Liver (tissue), 9 donors: ENCODE results near the gene VPS13C. TPM values are rescaled to one million over a fixed set of nuclear protein-coding genes. Genes with fewer than 3 reads are reported as not detected.

Experiments
- DNase-seq: peaks from one replicate; pipeline ENCODE4 v3.0.0-alpha.2; 2017; ENCODE audit warnings: low spot score
- H3K27ac ChIP-seq, 2 donors: one replicate each; pipeline ENCODE4 v1.7.0; 2013; ENCODE audit warnings: inconsistent platforms in 2 of 2, low read length in 2 of 2, control low read depth in 1 of 2, low read depth in 1 of 2, mild to moderate bottlenecking in 1 of 2
- H3K27me3 ChIP-seq, 4 donors: one replicate each; pipeline versions ENCODE4 v1.6.1 to v1.7.0; 2013; ENCODE audit warnings: low read length in 3 of 4, inconsistent platforms in 1 of 4, mild to moderate bottlenecking in 1 of 4, moderate library complexity in 1 of 4; ENCODE audit not compliant: control insufficient read depth in 4 of 4, insufficient read depth in 4 of 4
- H3K36me3 ChIP-seq, 4 donors: one replicate each; pipeline versions ENCODE4 v1.6.1 to v1.7.0; 2013; ENCODE audit warnings: low read length in 3 of 4, mild to moderate bottlenecking in 3 of 4, low read depth in 1 of 4, moderate library complexity in 1 of 4; ENCODE audit not compliant: control insufficient read depth in 4 of 4, insufficient read depth in 3 of 4
- H3K4me1 ChIP-seq, 4 donors: one replicate each; pipeline versions ENCODE4 v1.6.1 to v1.7.0; 2013; ENCODE audit warnings: low read length in 3 of 4, mild to moderate bottlenecking in 3 of 4, moderate library complexity in 1 of 4; ENCODE audit not compliant: control insufficient read depth in 4 of 4, insufficient read depth in 4 of 4
- H3K4me3 ChIP-seq, 3 donors: one replicate each; pipeline versions ENCODE4 v1.6.1 to v1.7.0; 2013; ENCODE audit warnings: low read length in 3 of 3, control low read depth in 1 of 3, low read depth in 1 of 3, mild to moderate bottlenecking in 1 of 3
- H3K9ac ChIP-seq, 2 donors: one replicate each; pipeline ENCODE4 v1.7.0; 2013; ENCODE audit warnings: low read length in 2 of 2, mild to moderate bottlenecking in 2 of 2, moderate library complexity in 2 of 2, control low read depth in 1 of 2, low read depth in 1 of 2
- H3K9me3 ChIP-seq, 4 donors: one replicate each; pipeline versions ENCODE4 v1.6.1 to v1.7.0; 2013; ENCODE audit warnings: low read length in 3 of 4; ENCODE audit not compliant: control insufficient read depth in 4 of 4
- EGR1 ChIP-seq, 2 donors: IDR thresholded peaks; 2 replicates each; pipeline ENCODE4 v1.6.1; 2016 to 2018; ENCODE audit warnings: antibody characterized with exemption in 2 of 2, low read depth in 2 of 2
- FOXA1 ChIP-seq: IDR thresholded peaks from 2 replicates; pipeline ENCODE4 v1.6.1; 2016; ENCODE audit warnings: antibody characterized with exemption
- FOXA2 ChIP-seq: IDR thresholded peaks from 2 replicates; pipeline ENCODE4 v1.6.1; 2016; ENCODE audit warnings: antibody characterized with exemption
- GABPA ChIP-seq, 2 donors: IDR thresholded peaks in 1 of 2; conservative IDR thresholded peaks in 1 of 2; 2 replicates each; pipeline ENCODE4 v1.6.1; 2016; ENCODE audit warnings: antibody characterized with exemption in 2 of 2, mild to moderate bottlenecking in 1 of 2, moderate library complexity in 1 of 2
- HNF4A ChIP-seq, 2 donors: conservative IDR thresholded peaks; 2 replicates each; pipeline ENCODE4 v1.6.1; 2016; ENCODE audit warnings: antibody characterized with exemption in 2 of 2, mild to moderate bottlenecking in 2 of 2
- HNF4G ChIP-seq: IDR thresholded peaks from 2 replicates; pipeline ENCODE4 v1.6.1; 2016; ENCODE audit warnings: antibody characterized with exemption
- JUND ChIP-seq, 2 donors: IDR thresholded peaks; 2 replicates each; pipeline ENCODE4 v1.6.1; 2016; ENCODE audit warnings: antibody characterized with exemption in 2 of 2
- NR2F2 ChIP-seq: IDR thresholded peaks from 2 replicates; pipeline ENCODE4 v1.6.1; 2016; ENCODE audit warnings: antibody characterized with exemption
- RAD21 ChIP-seq, 2 donors: IDR thresholded peaks; 2 replicates each; pipeline ENCODE4 v1.6.1; 2016; ENCODE audit warnings: antibody characterized with exemption in 2 of 2, mild to moderate bottlenecking in 2 of 2
- REST ChIP-seq: IDR thresholded peaks from 2 replicates; pipeline ENCODE4 v1.6.1; 2016; ENCODE audit warnings: antibody characterized with exemption, mild to moderate bottlenecking
- RXRA ChIP-seq, 2 donors: IDR thresholded peaks; 2 replicates each; pipeline ENCODE4 v1.6.1; 2017 to 2018; ENCODE audit warnings: antibody characterized with exemption in 2 of 2, mild to moderate bottlenecking in 1 of 2
- SP1 ChIP-seq: IDR thresholded peaks from 2 replicates; pipeline ENCODE4 v1.6.1; 2018; ENCODE audit warnings: antibody characterized with exemption, mild to moderate bottlenecking
- ZBTB33 ChIP-seq: IDR thresholded peaks from 2 replicates; pipeline ENCODE4 v1.6.1; 2016; ENCODE audit warnings: antibody characterized with exemption
- WGBS: extraction: QIAGEN DNeasy Blood & Tissue Kit; methylation state at CpG from one replicate; pipeline ENCODE4 v1.1.7; 2013; 5-methylcytosine and 5-hydroxymethylcytosine counted together
- polyA plus RNA-seq, 2 donors: library from polyadenylated mRNA; stranded (reverse) in 1 of 2; unstranded in 1 of 2; fragments of 200-250 nt in 1 of 2; fragments of >200 nt in 1 of 2; fragmentation: Nextera tagmentation in 1 of 2; extraction: Ambion mirVana in 1 of 2; gene quantifications; one replicate each; pipeline versions ENCODE4 v1.2.1 to v1.2.3, GENCODE V29; 2013 to 2015
- total RNA-seq, 2 donors: library from RNA; depleted of rRNA; stranded (reverse); fragments of >200 nt; gene quantifications; one replicate each; pipeline ENCODE4 v1.2.3, GENCODE V29; 2014
- TF ChIP-seq, protein P1 (sequence below): IDR thresholded peaks from 2 replicates; pipeline ENCODE4 v1.6.1; 2016; ENCODE audit warnings: antibody characterized with exemption
- TF ChIP-seq, protein P2 (sequence below): fragments of 150-350 bp; IDR thresholded peaks from 2 replicates; pipeline ENCODE4 v1.5.1; 2017; ENCODE audit warnings: improper control_type of control experiment, low read depth, low read length; ENCODE audit not compliant: missing input control
- donor health status: healthy.
- donor health status: healthy.
- donor health status: healthy.
- donor health status: healthy.
- donor health status: healthy.

The VPS13C gene
- total and polyA plus RNA-seq, 4 donors = 5.4 to 42.0 (median 17.4) TPM

DNA sequence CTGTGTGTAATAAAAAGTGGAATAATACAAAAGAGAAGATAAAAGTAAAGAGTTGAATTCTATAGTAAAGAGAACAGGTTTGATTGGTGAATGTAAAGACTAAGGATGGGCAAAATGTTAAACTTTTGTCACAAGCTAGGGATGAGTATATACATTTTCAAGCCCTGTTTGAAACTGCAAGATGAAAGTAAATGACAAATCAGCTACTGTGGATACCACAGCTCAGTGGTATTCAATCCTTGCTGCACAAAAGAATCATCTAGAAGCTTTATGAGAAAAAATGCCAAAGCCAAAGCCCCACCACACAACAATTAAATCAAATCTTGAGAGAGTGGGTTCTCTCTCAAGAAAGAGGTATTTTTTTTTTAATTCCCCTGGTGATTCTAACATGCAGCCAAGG is 67.7 kb downstream of the VPS13C start:
- TF ChIP-seq, protein P1, sequence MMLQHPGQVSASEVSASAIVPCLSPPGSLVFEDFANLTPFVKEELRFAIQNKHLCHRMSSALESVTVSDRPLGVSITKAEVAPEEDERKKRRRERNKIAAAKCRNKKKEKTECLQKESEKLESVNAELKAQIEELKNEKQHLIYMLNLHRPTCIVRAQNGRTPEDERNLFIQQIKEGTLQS = no peak
- TF ChIP-seq NR2F2 (no peak), ZBTB33 (no peak), HNF4G (no peak), RXRA (IDR thresholded peaks at IDR 0.05) (no peak), EGR1 (IDR thresholded peaks at IDR 0.05; ENCODE audit: low read depth in 2 of 2) (no peak), FOXA1 (no peak), FOXA2 (no peak), JUND (IDR thresholded peaks at IDR 0.05) (no peak)
- TF ChIP-seq, protein P2, sequence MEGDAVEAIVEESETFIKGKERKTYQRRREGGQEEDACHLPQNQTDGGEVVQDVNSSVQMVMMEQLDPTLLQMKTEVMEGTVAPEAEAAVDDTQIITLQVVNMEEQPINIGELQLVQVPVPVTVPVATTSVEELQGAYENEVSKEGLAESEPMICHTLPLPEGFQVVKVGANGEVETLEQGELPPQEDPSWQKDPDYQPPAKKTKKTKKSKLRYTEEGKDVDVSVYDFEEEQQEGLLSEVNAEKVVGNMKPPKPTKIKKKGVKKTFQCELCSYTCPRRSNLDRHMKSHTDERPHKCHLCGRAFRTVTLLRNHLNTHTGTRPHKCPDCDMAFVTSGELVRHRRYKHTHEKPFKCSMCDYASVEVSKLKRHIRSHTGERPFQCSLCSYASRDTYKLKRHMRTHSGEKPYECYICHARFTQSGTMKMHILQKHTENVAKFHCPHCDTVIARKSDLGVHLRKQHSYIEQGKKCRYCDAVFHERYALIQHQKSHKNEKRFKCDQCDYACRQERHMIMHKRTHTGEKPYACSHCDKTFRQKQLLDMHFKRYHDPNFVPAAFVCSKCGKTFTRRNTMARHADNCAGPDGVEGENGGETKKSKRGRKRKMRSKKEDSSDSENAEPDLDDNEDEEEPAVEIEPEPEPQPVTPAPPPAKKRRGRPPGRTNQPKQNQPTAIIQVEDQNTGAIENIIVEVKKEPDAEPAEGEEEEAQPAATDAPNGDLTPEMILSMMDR = no peak
- H3K9me3 ChIP-seq = no peaks in the 10 kb centered on the region
- no peak for DNase-seq
- H3K36me3 ChIP-seq = peaks cover 0 to 13% (median 7%) of the 10 kb centered on the region in 4 donors
- no peak overlapping the region for H3K27ac ChIP-seq
- H3K9ac ChIP-seq = no peak overlapping the region
- H3K4me1 ChIP-seq = no peaks in the 10 kb centered on the region
- H3K27me3 ChIP-seq = no peaks in the 10 kb centered on the region
- no peak overlapping the region for H3K4me3 ChIP-seq

DNA sequence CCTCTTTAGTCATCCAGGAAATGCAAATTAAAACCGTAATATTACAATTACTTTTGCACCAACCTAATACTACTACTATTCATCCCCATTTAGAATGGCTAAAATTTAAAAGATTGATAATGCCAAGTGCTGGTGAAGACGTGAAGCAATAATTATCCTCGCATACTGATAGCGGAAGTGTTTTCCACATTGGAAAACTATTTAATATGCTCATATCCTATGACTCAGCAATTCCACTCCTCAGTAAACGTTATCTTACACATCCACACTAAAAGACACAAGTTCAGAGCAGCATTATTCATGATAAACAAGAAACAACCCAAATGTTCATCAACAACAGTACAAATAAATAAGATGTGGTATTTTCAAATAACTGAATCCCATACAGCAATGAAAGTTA is 70.6 kb downstream of the VPS13C start:
- no peak for DNase-seq
- no peak for TF ChIP-seq HNF4G
- TF ChIP-seq EGR1 (IDR thresholded peaks at IDR 0.05; ENCODE audit: low read depth in 2 of 2) = no peak
- no peak for TF ChIP-seq NR2F2
- no peak for TF ChIP-seq JUND (IDR thresholded peaks at IDR 0.05)
- no peak for TF ChIP-seq RAD21 (IDR thresholded peaks at IDR 0.05)
- TF ChIP-seq SP1 = no peak
- no peak for TF ChIP-seq GABPA (IDR thresholded peaks at IDR 0.05 in 1 of 2, conservative IDR thresholded peaks at IDR 0.05 in 1 of 2)
- TF ChIP-seq HNF4A (conservative IDR thresholded peaks at IDR 0.05) = no peak
- TF ChIP-seq, protein P2 = no peak
- no peak for TF ChIP-seq REST
- peaks cover 0 to 11% (median 5%) of the 10 kb centered on the region in 4 donors for H3K36me3 ChIP-seq
- no peak overlapping the region for H3K9ac ChIP-seq
- no peak overlapping the region for H3K27ac ChIP-seq
- no peak overlapping the region for H3K4me3 ChIP-seq
- H3K4me1 ChIP-seq = no peaks in the 10 kb centered on the region
- WGBS = 96% methylated on average over 5 of the region's 5 CpGs
- H3K9me3 ChIP-seq = no peaks in the 10 kb centered on the region
- H3K27me3 ChIP-seq = no peaks in the 10 kb centered on the region
